T-helper 1 cell treated with Interleukin-12 subunit alpha and Interleukin-12 subunit beta and Interleukin-4 antibody, amounts not matched to agents 30 ng/mL and 1 ng/mL, for 36 hours (primary cell): ENCODE results near the gene REPS1. TPM values are rescaled to one million over a fixed set of nuclear protein-coding genes. Genes with fewer than 3 reads are reported as not detected.

ENCODE experiments used
- intact Hi-C: fragments of 100-400 bp; cut with micrococcal nuclease; formaldehyde crosslinking; loops from one replicate; pipeline ENCODE4 v1.15.1; 2024
- total RNA-seq: library from RNA; stranded (reverse); gene quantifications from 2 replicates; pipeline ENCODE4 v1.2.3, GENCODE V29; 2022

REPS1 gene
- total RNA-seq, 1 donor from 2014 or later = 51.2 TPM

- intact Hi-C loops = no loop called here
Observed at GRCh38 chr6:138865480-138866109, 122.5 kb downstream of the REPS1 start.

DNA sequence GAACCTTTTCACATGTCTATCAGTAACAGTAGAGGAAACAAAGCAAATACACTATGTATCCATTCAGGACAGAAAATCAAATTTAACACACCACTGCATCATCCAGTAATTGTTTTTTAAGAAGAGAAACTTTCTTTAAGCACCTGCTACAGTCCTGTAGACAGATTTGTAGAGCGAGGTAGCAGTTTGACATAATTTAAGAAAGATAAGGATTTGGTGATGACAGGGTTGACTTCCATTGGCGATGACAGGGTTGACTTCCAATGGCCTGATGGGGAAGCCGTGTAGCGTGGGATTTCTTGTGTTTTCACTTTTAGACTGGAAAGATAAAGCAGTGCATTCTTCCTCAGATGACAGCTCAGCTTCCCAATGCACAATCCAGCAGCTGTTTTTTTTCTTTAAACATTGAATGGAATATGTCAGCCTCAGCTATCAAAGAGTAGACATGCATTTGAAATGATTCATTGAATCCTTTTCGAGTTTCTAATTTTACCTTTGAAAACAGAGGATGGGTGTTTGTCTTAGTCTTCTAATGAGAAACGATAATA lies 123.6 kb downstream of the REPS1 start:
- intact Hi-C loops = no loop called here

DNA sequence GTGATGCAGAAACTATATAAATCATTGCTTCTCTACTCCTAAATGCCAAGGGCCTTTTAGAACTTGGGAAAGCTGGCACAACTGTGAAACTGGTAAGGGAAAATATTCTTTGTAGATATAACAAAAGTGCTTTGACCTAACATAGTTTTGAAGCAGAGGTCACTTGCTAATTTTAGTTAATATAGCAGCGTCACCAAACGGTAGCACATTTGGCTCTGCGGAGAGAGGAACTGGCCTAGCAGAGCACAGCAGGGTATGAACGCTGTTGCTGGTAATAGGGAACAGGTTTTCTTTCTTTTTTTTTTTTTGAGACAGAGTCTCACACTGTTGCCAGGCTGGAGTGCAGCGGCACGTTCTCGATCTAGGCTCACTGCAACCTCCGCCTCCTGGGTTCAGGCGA lies 124.7 kb downstream of the REPS1 start:
- intact Hi-C loops = no loop called here

DNA sequence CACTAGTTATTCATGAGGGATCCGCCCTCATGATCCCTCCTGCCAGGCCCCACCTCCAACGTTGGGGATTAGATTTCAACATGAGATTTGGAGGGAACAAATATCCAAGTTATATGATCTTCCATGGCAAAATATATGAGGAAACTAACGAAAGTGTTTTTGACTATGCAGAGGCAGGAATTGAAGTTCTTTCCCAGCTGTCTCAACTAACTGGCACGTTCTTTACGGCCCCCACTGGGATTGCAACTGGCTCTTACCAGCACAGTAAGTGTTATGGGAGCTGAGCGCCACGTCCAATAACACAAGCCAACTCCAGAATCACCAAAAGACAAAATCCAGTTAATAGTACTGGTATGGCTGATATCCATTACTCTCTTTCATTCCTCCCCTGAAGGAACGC lies 125.6 kb downstream of the REPS1 start:
- intact Hi-C loops = no loop called here

GRCh38 chr6:138857775-138858174 lies 130.3 kb downstream of the REPS1 start:
- intact Hi-C loops = no loop called here

GRCh38 chr6:138856654-138857053 lies 131.4 kb downstream of the REPS1 start:
- intact Hi-C loops = no loop called here

Other genes with a start within 250 kb of the REPS1 start
- gene CCDC28A, start 214.5 kb downstream of the REPS1 start, total RNA-seq = 21.2 and 22.1 TPM in 2 replicates
- gene ECT2L, start 192.2 kb downstream of the REPS1 start, total RNA-seq = not detected in 2 replicates
- 128 and 142 TPM in 2 replicates for gene ABRACL, start 40.5 kb upstream of the REPS1 start, total RNA-seq
- 51.1 and 51.9 TPM in 2 replicates for gene HECA, start 146.8 kb upstream of the REPS1 start, total RNA-seq